Muscle of back (tissue), 11 donors: ENCODE results near the gene COL11A1. TPM values are rescaled to one million over a fixed set of nuclear protein-coding genes. Genes with fewer than 3 reads are reported as not detected.
A peak's percentile ranks its signal among the peaks of the same experiment; 100 is the strongest.
"Not testable (repeated sequence)": the region's sequence is repeated elsewhere in the genome, so short reads cannot be mapped to it uniquely, and the experiment has no call there.

Source experiments
- DNase-seq, 3 donors: peaks; one replicate each; pipeline versions ENCODE4 v3.0.0 to v3.0.0-alpha.2; 2013
- polyA plus RNA-seq, 10 donors: library from polyadenylated mRNA; unstranded; fragments of 120-200 nt; gene quantifications; one replicate each; pipeline ENCODE4 v1.2.1, GENCODE V29; 2013; ENCODE audit not compliant: insufficient read length in 10 of 10

COL11A1 gene
- polyA plus RNA-seq, 10 donors, result 19.2 to 224 (median 133) TPM

DNA sequence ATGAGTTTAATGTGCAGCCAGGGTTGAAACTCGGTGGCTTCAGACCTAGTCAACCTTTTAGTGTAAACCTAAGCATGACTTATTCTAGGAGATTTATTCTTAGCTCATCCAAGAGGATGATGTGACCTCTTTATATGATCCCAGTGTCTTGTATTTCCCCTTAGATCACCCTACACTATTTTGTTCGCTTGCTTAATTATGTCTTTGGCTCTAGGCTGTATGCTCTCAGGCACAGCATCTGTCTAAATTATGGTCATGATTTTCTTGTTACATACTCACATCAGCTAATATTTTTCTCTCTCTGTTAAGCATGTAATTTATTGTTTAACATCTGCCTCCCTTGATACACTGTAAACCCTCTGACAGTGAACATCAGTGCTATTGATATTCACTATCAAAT is 19.1 kb downstream of the COL11A1 start:
- DNase-seq, result no peak

GRCh38 chr1:103087256-103087655 is 21.1 kb downstream of the COL11A1 start:
- no peak for DNase-seq

GRCh38 chr1:103084181-103084580 is 24.1 kb downstream of the COL11A1 start:
- DNase-seq, result no peak

DNA sequence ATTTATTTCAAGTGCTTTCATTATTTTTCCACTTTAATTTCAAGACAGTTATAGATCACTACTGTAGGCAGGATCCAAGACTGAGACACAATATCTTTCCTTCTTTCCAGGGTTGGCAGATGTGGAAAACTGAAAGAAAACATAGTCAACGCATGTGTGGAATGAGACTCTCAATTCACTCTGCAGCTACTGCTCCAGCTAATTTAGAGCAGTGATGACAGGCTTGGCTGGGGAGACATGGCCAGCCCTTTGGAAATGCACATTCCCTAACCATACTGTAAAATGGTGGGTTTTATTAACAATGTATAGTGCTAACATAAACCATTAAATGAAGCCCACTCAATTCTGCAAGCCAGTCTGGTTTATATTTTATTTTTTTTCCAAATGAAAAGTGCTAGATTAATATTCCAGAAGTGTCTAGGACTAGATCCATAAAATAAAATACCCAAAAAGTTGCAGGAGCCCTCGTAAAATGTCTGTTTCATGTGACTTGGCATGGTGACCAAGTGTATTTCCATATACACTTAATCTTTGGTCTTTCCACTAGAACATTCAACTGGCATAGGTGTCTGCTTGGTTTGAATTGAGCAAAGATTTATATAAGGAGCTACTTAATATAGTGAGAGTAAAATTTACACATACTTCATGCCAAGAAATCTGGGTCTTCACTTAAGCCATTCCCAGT is 32.9 kb downstream of the COL11A1 start:
- peak in 2 of 3 donors; percentile 45 to 69 for DNase-seq

DNA sequence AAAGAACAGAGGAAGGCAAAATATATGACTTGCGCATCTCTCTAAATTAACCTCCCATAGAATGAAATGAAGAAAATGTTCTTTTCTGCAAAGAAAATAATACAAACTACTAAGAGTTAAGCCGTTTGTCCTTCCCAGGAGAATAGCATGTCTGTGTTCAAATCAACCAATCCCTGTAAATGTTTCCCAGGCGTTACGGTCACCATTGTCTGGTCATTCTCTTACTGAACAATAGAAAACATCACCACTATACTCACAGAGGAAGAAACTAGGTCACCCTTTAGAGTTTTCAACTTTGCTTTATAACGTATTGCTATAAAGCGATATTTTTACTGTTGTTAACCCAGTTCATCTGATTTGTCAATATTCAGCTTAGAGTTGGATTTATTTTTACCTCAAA is 34.1 kb downstream of the COL11A1 start:
- DNase-seq, result no peak

- DNase-seq, result no peak
These were observed 39.1 kb downstream of the COL11A1 start for GRCh38 chr1:103069201-103069600.

DNA sequence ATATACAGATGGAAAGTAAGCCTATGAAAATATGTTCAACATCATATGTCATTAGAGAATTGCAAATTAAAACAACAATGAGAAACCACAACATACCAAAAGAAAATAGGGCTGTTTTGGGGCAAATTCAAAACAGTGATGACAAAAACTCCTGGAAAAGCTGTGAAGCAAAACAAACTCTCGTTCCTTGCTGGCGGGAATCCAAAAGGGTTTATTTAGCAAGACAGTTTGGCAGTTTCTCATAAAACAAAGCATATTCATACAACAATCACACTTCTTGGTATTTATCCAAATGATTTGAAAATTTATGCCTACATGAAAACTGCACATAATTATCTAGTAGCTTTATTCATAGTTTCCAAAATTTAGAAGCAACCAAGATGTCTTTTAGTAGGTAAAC is 44.4 kb downstream of the COL11A1 start:
- DNase-seq, result peak in 1 of 3 donors; percentile 10

DNA sequence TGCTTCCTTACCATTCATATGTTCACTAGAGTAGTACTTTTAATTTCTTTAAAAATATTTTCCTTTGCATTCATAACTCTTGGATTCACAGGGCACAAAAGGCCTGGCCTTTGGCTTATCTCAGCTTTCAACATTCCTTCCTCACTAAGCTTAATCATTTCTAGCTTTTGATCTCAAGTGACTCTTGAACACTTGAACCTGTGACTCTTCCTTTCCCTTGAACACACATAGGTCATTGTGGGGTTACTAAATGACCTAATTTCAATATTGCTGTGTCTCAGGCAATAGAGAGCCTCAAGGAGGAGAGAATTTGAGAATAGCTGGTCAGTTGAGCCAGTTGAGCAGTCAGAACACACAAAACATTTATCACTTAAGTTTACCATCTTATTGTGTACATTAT is 49.9 kb downstream of the COL11A1 start:
- no peak for DNase-seq

DNA sequence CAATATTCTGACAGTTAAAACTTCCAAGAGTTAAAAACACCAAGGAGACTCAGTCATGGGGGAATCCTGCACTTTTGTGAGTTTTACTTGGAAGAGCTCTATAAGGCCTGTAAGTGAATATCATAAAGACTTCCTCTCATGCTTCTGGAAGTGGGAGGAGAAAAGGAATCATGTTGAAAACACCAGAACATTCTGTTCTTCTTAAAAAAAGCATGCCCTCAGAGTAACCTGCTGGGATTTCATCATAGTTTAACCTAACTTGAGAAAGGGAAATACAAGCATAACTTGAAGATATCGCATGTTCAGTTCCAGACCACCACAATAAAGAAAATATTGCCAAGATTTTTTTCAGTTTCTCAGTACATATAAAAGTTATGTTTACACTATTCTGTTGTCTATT is 51.9 kb downstream of the COL11A1 start:
- DNase-seq, result no peak

- DNase-seq, result not testable (repeated sequence)
These were observed 80.2 kb downstream of the COL11A1 start for GRCh38 chr1:103028110-103028509.

DNA sequence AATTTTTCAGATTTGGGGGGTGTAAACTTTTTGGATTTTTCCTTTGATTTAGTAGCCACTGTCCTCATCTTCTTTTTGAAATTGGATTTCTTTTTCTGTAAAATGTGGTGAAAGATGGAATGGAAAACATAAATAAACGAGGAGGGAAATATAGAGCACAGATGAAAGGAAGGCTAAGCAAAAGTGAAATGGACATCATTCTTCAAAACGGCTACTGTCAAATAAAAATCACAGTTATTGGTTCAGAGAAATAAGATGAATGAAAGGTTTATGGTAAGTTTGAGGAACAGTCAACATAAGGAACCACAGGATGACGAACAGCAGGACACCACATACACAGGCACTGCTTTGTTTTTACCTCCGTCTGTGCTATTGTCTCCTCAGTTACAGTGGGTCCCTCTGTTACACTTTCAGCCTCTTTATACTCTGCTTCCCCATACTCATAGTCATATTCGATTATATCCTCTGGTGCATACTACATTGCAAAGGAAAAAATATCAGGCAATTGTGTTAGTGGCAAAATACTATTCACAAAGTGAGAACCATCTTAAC is 82.4 kb downstream of the COL11A1 start:
- no peak for DNase-seq

DNA sequence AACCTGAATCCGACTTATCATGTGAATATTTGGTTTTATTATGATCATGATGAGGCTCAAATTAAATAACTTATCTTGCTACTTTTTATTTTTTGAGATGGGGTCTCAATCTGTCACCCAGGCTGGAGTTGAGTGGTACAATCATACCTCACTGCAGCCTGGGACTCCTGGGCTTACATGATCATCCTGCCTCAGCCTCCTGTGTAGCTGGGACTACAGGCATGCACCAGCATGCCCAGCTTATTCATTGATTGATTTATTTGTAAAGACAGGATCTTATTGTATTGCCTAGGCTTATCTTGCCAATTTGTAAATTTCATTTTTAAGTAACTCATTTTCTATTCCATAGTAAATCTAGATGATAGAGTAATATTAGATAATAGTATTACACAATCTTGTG is 84.3 kb downstream of the COL11A1 start:
- DNase-seq, result no peak

DNA sequence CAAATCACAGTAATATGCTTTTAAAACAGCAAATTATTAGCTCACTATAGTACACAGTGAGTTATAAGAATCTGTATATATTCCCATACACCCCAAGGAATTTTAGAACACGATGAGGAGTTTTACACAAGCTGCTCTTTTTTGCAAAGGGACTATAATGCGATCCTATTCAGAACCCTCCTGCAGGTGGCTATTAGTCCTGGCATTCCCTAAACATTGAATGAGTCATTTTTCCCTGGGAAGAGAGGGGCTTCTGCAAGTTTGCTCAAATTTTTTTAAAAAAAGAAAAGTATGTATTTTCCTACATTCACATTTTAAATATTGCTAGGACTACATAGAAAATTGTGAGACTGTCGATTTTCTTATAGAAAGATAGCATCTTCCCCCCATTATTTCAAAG is 106.3 kb downstream of the COL11A1 start:
- peak in 1 of 3 donors; percentile 17 for DNase-seq

GRCh38 chr1:102978874-102979273 is 129.4 kb downstream of the COL11A1 start:
- DNase-seq, result no peak

- DNase-seq, result no peak
These were observed 131.0 kb downstream of the COL11A1 start for GRCh38 chr1:102977292-102977691.

GRCh38 chr1:102970496-102971078 is 137.7 kb downstream of the COL11A1 start:
- peak; percentile 31 to 41 (median 38) for DNase-seq

- peak in 2 of 3 donors; percentile 2 to 10 for DNase-seq
These were observed 140.5 kb downstream of the COL11A1 start for GRCh38 chr1:102967786-102968185.

DNA sequence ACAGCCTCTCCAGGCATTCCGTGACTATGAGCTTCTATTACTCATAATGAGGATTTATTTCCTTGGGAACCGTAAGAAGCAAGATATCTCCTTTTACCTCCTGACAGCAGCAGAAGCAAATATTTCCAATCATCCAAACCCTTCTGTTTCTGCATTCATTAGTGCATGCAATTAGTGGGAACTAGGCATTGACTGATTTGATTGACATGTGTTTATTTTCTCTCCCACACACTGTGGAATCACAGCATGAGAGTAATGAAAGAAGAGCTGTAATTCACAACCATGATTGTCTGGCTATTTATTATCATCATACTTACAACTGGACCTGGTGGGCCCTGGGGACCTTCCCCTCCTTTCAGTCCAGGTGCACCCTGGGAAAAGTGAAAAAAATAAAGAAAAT is 146.8 kb downstream of the COL11A1 start:
- DNase-seq, result no peak

DNA sequence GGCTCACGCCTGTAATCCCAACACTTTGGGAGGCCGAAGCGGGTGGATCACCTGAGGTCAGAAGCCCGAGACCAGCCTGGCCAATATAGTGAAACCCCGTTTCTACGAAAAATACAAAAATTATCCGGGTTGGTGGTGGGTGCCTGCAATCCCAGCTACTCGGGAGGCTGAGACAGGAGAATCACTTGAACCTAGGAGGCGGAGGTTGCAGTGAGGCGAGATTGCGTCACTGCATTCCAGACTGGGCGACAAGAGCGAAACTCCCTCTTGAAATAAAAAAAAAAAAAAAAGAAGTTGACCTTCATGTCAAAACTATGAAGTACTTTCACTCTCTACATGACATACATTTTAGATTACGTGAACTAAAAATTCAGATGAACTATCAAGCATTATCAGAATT is 153.7 kb downstream of the COL11A1 start:
- DNase-seq, result no peak

GRCh38 chr1:102952400-102952799 is 155.9 kb downstream of the COL11A1 start:
- no peak for DNase-seq

DNA sequence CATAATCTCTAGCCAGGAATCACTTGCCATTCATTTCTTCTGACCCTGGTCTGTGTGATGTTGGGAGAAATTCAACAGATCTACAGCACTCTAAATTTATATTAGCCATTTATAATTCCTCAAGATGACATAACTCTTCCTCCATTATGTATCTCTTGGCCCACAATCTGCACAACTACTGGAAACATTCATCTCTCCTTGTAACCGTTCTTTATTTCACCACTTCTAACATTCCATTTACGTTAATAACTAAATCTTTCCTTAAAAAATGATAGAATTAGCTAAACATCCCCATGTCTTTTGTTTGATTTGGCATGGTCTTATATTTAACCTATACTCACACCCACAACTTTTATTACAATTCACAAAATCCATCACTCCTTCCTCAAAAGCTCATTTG is 166.0 kb downstream of the COL11A1 start:
- peak in 1 of 3 donors; percentile 15 for DNase-seq

GRCh38 chr1:102941366-102941947 is 166.9 kb downstream of the COL11A1 start:
- DNase-seq, result no peak

GRCh38 chr1:102937401-102937800 is 170.9 kb downstream of the COL11A1 start:
- DNase-seq, result no peak
